ENCODE measurements around the gene CGREF1. TPM values are rescaled to one million over a fixed set of nuclear protein-coding genes. Genes with fewer than 3 reads are reported as not detected.

CGREF1 gene
- 0.88 TPM in 1 of 2 replicates, not detected in the other for total RNA-seq

GRCh38 chr2:27118525-27119329, at the start of gene CGREF1:
TSS of gene CGREF1 (minus strand) at chr2:27119128. CDS start at chr2:27104366, 14,762 bp downstream.

GRCh38 chr2:27148801-27149439, 30.0 kb upstream of the CGREF1 start, which contains the start of gene TCF23:
TSS of gene TCF23 (plus strand) at chr2:27149004. CDS start at chr2:27149134, 130 bp downstream.

GRCh38 chr2:27139310-27139709, 20.4 kb upstream of the CGREF1 start, which contains the start of gene PRR30:
TSS of gene PRR30 (minus strand) at chr2:27139410. CDS start at chr2:27138329, 1,081 bp downstream.

GRCh38 chr2:27133905-27134780, 15.2 kb upstream of the CGREF1 start, which contains the start of gene PREB:
TSS of gene PREB (minus strand) at chr2:27134636. CDS start at chr2:27134421, 215 bp downstream.

GRCh38 chr2:27123302-27124150, 4.6 kb upstream of the CGREF1 start, which contains the start of gene ABHD1:
TSS of gene ABHD1 (plus strand) at chr2:27123815. CDS start at chr2:27123949, 134 bp downstream.

GRCh38 chr2:27086724-27087593, 32.0 kb downstream of the CGREF1 start, which contains the start of gene KHK:
TSS of gene KHK (plus strand) at chr2:27086772. CDS start at chr2:27087260, 488 bp downstream.

GRCh38 chr2:27078267-27079194, 40.4 kb downstream of the CGREF1 start, which contains the start of gene EMILIN1:
TSS of gene EMILIN1 (plus strand) at chr2:27078615. CDS start at chr2:27079066, 451 bp downstream.

GRCh38 chr2:27071277-27071989, 47.5 kb downstream of the CGREF1 start, which contains the start of gene OST4:
TSS of gene OST4 (minus strand) at chr2:27071654.

GRCh38 chr2:27050996-27051901, 67.7 kb downstream of the CGREF1 start, which contains the start of gene AGBL5:
TSS of gene AGBL5 (plus strand) at chr2:27051668. CDS start at chr2:27052959, 1,291 bp downstream.

Other genes starting within 250 kb of the CGREF1 start
- gene MAPRE3, start 148.5 kb downstream of the CGREF1 start, total RNA-seq: 4.2 and 7.2 TPM in 2 replicates
- gene TMEM214, start 86.2 kb downstream of the CGREF1 start, total RNA-seq: 74.2 and 98.0 TPM in 2 replicates
- 24.9 TPM in 2 replicates for gene AGBL5, start 67.5 kb downstream of the CGREF1 start, total RNA-seq
- 124 and 174 TPM in 2 replicates for gene OST4, start 47.5 kb downstream of the CGREF1 start, total RNA-seq
- 189 and 203 TPM in 2 replicates for gene EMILIN1, start 40.5 kb downstream of the CGREF1 start, total RNA-seq
- 0.22 and 1.3 TPM in 2 replicates for gene KHK, start 32.4 kb downstream of the CGREF1 start, total RNA-seq
- gene ABHD1, start 4.7 kb upstream of the CGREF1 start, total RNA-seq: not detected in 2 replicates
- gene PREB, start 15.5 kb upstream of the CGREF1 start, total RNA-seq: 76.7 and 108 TPM in 2 replicates
- gene PRR30, start 20.3 kb upstream of the CGREF1 start, total RNA-seq: not detected in 2 replicates
- not detected in 2 replicates for gene TCF23, start 29.9 kb upstream of the CGREF1 start, total RNA-seq
- 143 and 170 TPM in 2 replicates for gene ATRAID, start 92.9 kb upstream of the CGREF1 start, total RNA-seq
- gene SLC5A6, start 93.1 kb upstream of the CGREF1 start, total RNA-seq: 39.6 and 59.4 TPM in 2 replicates
- gene CAD, start 98.2 kb upstream of the CGREF1 start, total RNA-seq: 34.4 and 72.2 TPM in 2 replicates
- 0.14 TPM in 1 of 2 replicates, not detected in the other for gene SLC30A3, start 143.9 kb upstream of the CGREF1 start, total RNA-seq
- gene DNAJC5G, start 156.3 kb upstream of the CGREF1 start, total RNA-seq: not detected in 2 replicates
- gene TRIM54, start 163.3 kb upstream of the CGREF1 start, total RNA-seq: not detected in 2 replicates
- 0.86 and 1.1 TPM in 2 replicates for gene UCN, start 189.3 kb upstream of the CGREF1 start, total RNA-seq
- 64.8 and 67.7 TPM in 2 replicates for gene MPV17, start 204.0 kb upstream of the CGREF1 start, total RNA-seq
- 31.7 and 63.6 TPM in 2 replicates for gene GTF3C2, start 237.6 kb upstream of the CGREF1 start, total RNA-seq

All from placental pericyte (primary cell).